H1 (cell line): ENCODE results near the gene KLF2. TPM values are rescaled to one million over a fixed set of nuclear protein-coding genes. Genes with fewer than 3 reads are reported as not detected.

Experiments
- CTCF ChIA-PET: fragments of 300-600 bp; sonication (Branson Sonifier 250); formaldehyde crosslinking; loops from one replicate; lab custom pipeline; 2021; ENCODE audit not compliant: partially characterized antibody; lab: Charles Lee
- POLR2A ChIA-PET: fragments of 300-600 bp; sonication (Branson Sonifier 250); formaldehyde crosslinking; loops from one replicate; lab custom pipeline; 2021; ENCODE audit warnings: inconsistent platforms; ENCODE audit not compliant: partially characterized antibody; lab: Charles Lee
- DNase-seq, 2 experiments: peaks; one replicate each; pipeline versions ENCODE4 v3.0.0 to v3.0.0-alpha.2; 2010 to 2022; ENCODE audit warnings: low spot score in 2 of 2, low read depth in 1 of 2, mixed read lengths in 1 of 2
- FAIRE-seq: peaks from 2 replicates; lab custom pipeline; 2011; peaks lifted over from hg19 to GRCh38; lab: Jason Lieb, UNC
- H2AFZ ChIP-seq: 2 replicates; pipeline ENCODE4 v1.8.1; 2012; ENCODE audit warnings: low read length, inconsistent platforms
- H2AK5ac ChIP-seq: 2 replicates; pipeline ENCODE4 v1.6.1; 2013; ENCODE audit warnings: low read depth, low read length
- H2BK120ac ChIP-seq: replicated peaks from 2 replicates; pipeline ENCODE3; 2013; ENCODE audit warnings: low read depth, low read length, inconsistent platforms
- H2BK12ac ChIP-seq: 2 replicates; pipeline ENCODE4 v1.6.1; 2013; ENCODE audit warnings: low read depth, low read length
- H2BK15ac ChIP-seq: 2 replicates; pipeline ENCODE4 v1.6.1; 2013; ENCODE audit warnings: low read length
- H2BK20ac ChIP-seq: 2 replicates; pipeline ENCODE4 v1.6.1; 2013; ENCODE audit warnings: low read length
- H2BK5ac ChIP-seq: 2 replicates; pipeline ENCODE4 v1.6.1; 2013; ENCODE audit warnings: low read depth, low read length
- H3K14ac ChIP-seq: 2 replicates; pipeline ENCODE4 v1.6.1; 2013; ENCODE audit warnings: inconsistent platforms; ENCODE audit not compliant: insufficient read length
- H3K18ac ChIP-seq: 2 replicates; pipeline ENCODE4 v1.6.1; 2013; ENCODE audit warnings: low read length; ENCODE audit errors: extremely low read depth
- H3K23ac ChIP-seq: 2 replicates; pipeline ENCODE4 v1.6.1; 2013; ENCODE audit warnings: inconsistent platforms; ENCODE audit not compliant: insufficient read length
- H3K23me2 ChIP-seq: 2 replicates; pipeline ENCODE4 v1.6.1; 2013; ENCODE audit warnings: low read depth, low read length
- H3K27ac ChIP-seq: 2 replicates; pipeline ENCODE4 v1.6.1; 2011; ENCODE audit warnings: low read depth, low read length, inconsistent platforms
- H3K27me3 ChIP-seq, 4 experiments: replicated peaks in 1 of 4; 1 replicate in 1 of 4; 2 replicates in 3 of 4; pipeline versions ENCODE4 v1.6.1 to v1.8.1; 2011 to 2013; ENCODE audit warnings: low read length in 3 of 4, mild to moderate bottlenecking in 3 of 4, inconsistent platforms in 2 of 4, mixed read lengths in 2 of 4, moderate library complexity in 1 of 4; ENCODE audit not compliant: control insufficient read depth in 3 of 4, insufficient read depth in 3 of 4; ENCODE audit errors: extremely low read depth in 1 of 4
- H3K36me3 ChIP-seq, 4 experiments: 2 replicates each; pipeline versions ENCODE4 v1.6.1 to v1.8.1; 2011 to 2013; ENCODE audit warnings: mild to moderate bottlenecking in 4 of 4, low read length in 3 of 4, moderate library complexity in 2 of 4, control low read depth in 1 of 4, inconsistent platforms in 1 of 4; ENCODE audit not compliant: insufficient read depth in 4 of 4, control insufficient read depth in 2 of 4
- H3K4ac ChIP-seq: replicated peaks from 2 replicates; pipeline ENCODE3; 2013; ENCODE audit warnings: low read length, low read depth, mixed read lengths, inconsistent platforms; ENCODE audit not compliant: insufficient read length
- H3K4me1 ChIP-seq, 4 experiments: replicated peaks in 1 of 4; 1 replicate in 1 of 4; 2 replicates in 3 of 4; pipeline versions ENCODE4 v1.6.1 to v1.8.1; 2011 to 2013; ENCODE audit warnings: low read length in 3 of 4, inconsistent platforms in 2 of 4, mixed read lengths in 1 of 4; ENCODE audit not compliant: insufficient read depth in 4 of 4, control insufficient read depth in 3 of 4
- H3K4me2 ChIP-seq, 2 experiments: 2 replicates each; pipeline versions ENCODE4 v1.6.1 to v1.8.1; 2011 to 2013; ENCODE audit warnings: low read depth in 2 of 2, low read length in 2 of 2, control low read depth in 1 of 2, inconsistent platforms in 1 of 2, mild to moderate bottlenecking in 1 of 2; ENCODE audit not compliant: insufficient read depth in 1 of 2
- H3K4me3 ChIP-seq, 4 experiments: fragments of 200-600, 300-600 bp in 1 of 4; sonication (generic), shearing (Covaris generic), sonication (Bioruptor Twin) in 1 of 4; 2 replicates each; pipeline versions ENCODE4 v1.5.1 to v1.8.1; 2011 to 2016; ENCODE audit warnings: low read length in 4 of 4, low read depth in 3 of 4, control low read depth in 2 of 4, inconsistent platforms in 2 of 4, mild to moderate bottlenecking in 2 of 4, mixed read lengths in 1 of 4, moderate library complexity in 1 of 4; ENCODE audit not compliant: insufficient read depth in 2 of 4; ENCODE audit errors: extremely low read depth in 1 of 4
- H3K56ac ChIP-seq: replicated peaks from 2 replicates; pipeline ENCODE3; 2013; ENCODE audit warnings: low read depth, mild to moderate bottlenecking, mixed read lengths, low read length, inconsistent platforms; ENCODE audit not compliant: insufficient read length
- H3K79me1 ChIP-seq: 2 replicates; pipeline ENCODE4 v1.6.1; 2013; ENCODE audit warnings: low read depth, low read length, control low read depth
- H3K79me2 ChIP-seq, 2 experiments: 2 replicates each; pipeline versions ENCODE4 v1.6.1 to v1.8.1; 2012 to 2013; ENCODE audit warnings: low read length in 2 of 2, mild to moderate bottlenecking in 2 of 2, inconsistent platforms in 1 of 2; ENCODE audit not compliant: insufficient read depth in 2 of 2, control insufficient read depth in 1 of 2
- H3K9ac ChIP-seq, 4 experiments: replicated peaks in 1 of 4; 1 replicate in 1 of 4; 2 replicates in 3 of 4; pipeline versions ENCODE4 v1.6.1 to v1.8.1; 2011 to 2013; ENCODE audit warnings: low read depth in 3 of 4, low read length in 3 of 4, control low read depth in 2 of 4, mild to moderate bottlenecking in 2 of 4, moderate library complexity in 2 of 4, inconsistent platforms in 1 of 4; ENCODE audit errors: extremely low read depth in 1 of 4
- H3K9me3 ChIP-seq, 2 experiments: 2 replicates each; pipeline versions ENCODE4 v1.6.1 to v1.8.1; 2012 to 2013; ENCODE audit warnings: mild to moderate bottlenecking in 2 of 2, moderate library complexity in 2 of 2, control low read depth in 1 of 2, inconsistent platforms in 1 of 2, low read depth in 1 of 2, low read length in 1 of 2, mixed read lengths in 1 of 2; ENCODE audit not compliant: insufficient read depth in 2 of 2
- H4K20me1 ChIP-seq, 2 experiments: replicated peaks in 1 of 2; 2 replicates each; pipeline versions ENCODE3 to v1.8.1; 2011 to 2013; ENCODE audit warnings: inconsistent platforms in 2 of 2, low read length in 2 of 2, mild to moderate bottlenecking in 1 of 2; ENCODE audit not compliant: insufficient read depth in 2 of 2, control insufficient read depth in 1 of 2
- H4K5ac ChIP-seq: 2 replicates; pipeline ENCODE4 v1.6.1; 2013; ENCODE audit warnings: low read length, low read depth, mixed read lengths, inconsistent platforms; ENCODE audit not compliant: insufficient read length
- H4K8ac ChIP-seq: 2 replicates; pipeline ENCODE4 v1.8.0; 2013; ENCODE audit warnings: mild to moderate bottlenecking, moderate library complexity, low read length, inconsistent platforms; ENCODE audit not compliant: insufficient read depth; ENCODE audit errors: extremely low read depth
- H4K91ac ChIP-seq: replicated peaks from 2 replicates; pipeline ENCODE3; 2013; ENCODE audit warnings: low read length, mixed read lengths, inconsistent platforms; ENCODE audit not compliant: insufficient read length
- CBX5 ChIP-seq: fragments of 300-800, 300-1000 bp; sonication (generic); IDR thresholded peaks from 2 replicates; pipeline ENCODE4 v1.7.1; 2016; ENCODE audit warnings: antibody characterized with exemption, low read length, low read depth
- GTF2F1 ChIP-seq: IDR thresholded peaks from 2 replicates; pipeline ENCODE4 v1.6.1; 2012; ENCODE audit warnings: low read depth, low read length, improper control_type of control experiment, borderline replicate concordance
- MAFK ChIP-seq: IDR thresholded peaks from 2 replicates; pipeline ENCODE4 v1.6.1; 2012; ENCODE audit warnings: low read depth, mild to moderate bottlenecking, improper control_type of control experiment, low read length
- RAD21 ChIP-seq, 2 experiments: IDR thresholded peaks in 1 of 2; conservative IDR thresholded peaks in 1 of 2; 2 replicates each; pipeline ENCODE4 v1.6.1; 2011; ENCODE audit warnings: low read depth in 2 of 2, low read length in 2 of 2, improper control_type of control experiment in 1 of 2, inconsistent platforms in 1 of 2, mild to moderate bottlenecking in 1 of 2, moderate library complexity in 1 of 2
- RNF2 ChIP-seq: fragments of 200-900, 300-1000 bp; sonication (generic); IDR thresholded peaks from 2 replicates; pipeline ENCODE4 v1.7.1; 2016; ENCODE audit warnings: borderline replicate concordance, low read depth, mild to moderate bottlenecking, antibody characterized with exemption, low read length; ENCODE audit not compliant: poor library complexity, severe bottlenecking; ENCODE audit errors: missing control alignments
- SP4 ChIP-seq: IDR thresholded peaks from 2 replicates; pipeline ENCODE4 v1.6.1; 2012; ENCODE audit warnings: low read length, inconsistent platforms
- TEAD4 ChIP-seq: IDR thresholded peaks from 2 replicates; pipeline ENCODE4 v1.6.1; 2012; ENCODE audit warnings: low read depth, low read length, inconsistent platforms, mixed read lengths
- WGBS, 2 experiments: shearing (Covaris generic) in 1 of 2; methylation state at CpG; one replicate each; pipeline versions ENCODE4 v1.1.6 to v1.1.7; 2013 to 2015; ENCODE audit warnings: low lambda C conversion rate in 2 of 2, mixed read lengths in 2 of 2, inconsistent platforms in 1 of 2, low coverage in 1 of 2, missing lambda C conversion rate in 1 of 2; ENCODE audit not compliant: insufficient replicate concordance in 2 of 2, insufficient coverage in 1 of 2, insufficient read length in 1 of 2; ENCODE audit errors: extremely low coverage in 1 of 2, missing lambda C conversion rate in 1 of 2; 5-methylcytosine and 5-hydroxymethylcytosine counted together
- polyA plus RNA-seq, 7 experiments: library from polyadenylated mRNA; depleted of rRNA in 3 of 7; stranded (reverse) in 5 of 7; unstranded in 2 of 7; fragments of >200 nt in 5 of 7; fragments of 200-250 nt in 2 of 7; gene quantifications; 1 replicate in 5 of 7; 2 replicates in 1 of 7; 4 replicates in 1 of 7; pipeline versions ENCODE4 v1.2.1 to v1.2.3, GENCODE V29; 2011 to 2013; ENCODE audit warnings: missing spikeins in 2 of 7, mixed read lengths in 2 of 7
- total RNA-seq: library from RNA; stranded (reverse); fragmentation: NEBNext Ultra II Directional; extraction: Animal tissue kit (Norgen Biotek cat#: 25700); gene quantifications from 2 replicates; pipeline ENCODE4 v1.2.1, GENCODE V29; 2021
- TF ChIP-seq, protein P1 (sequence below): IDR thresholded peaks from 2 replicates; pipeline ENCODE4 v1.6.1; 2011; ENCODE audit warnings: low read depth, mild to moderate bottlenecking, low read length; ENCODE audit not compliant: insufficient read depth
- TF ChIP-seq, protein P2 (sequence below), 3 experiments: IDR thresholded peaks; 1 replicate in 2 of 3; 2 replicates in 1 of 3; pipeline versions ENCODE4 v1.5.1 to v1.6.1; 2011; ENCODE audit warnings: low read length in 3 of 3, mild to moderate bottlenecking in 3 of 3, inconsistent platforms in 2 of 3, low read depth in 1 of 3, moderate library complexity in 1 of 3; ENCODE audit not compliant: insufficient read depth in 1 of 3; ENCODE audit errors: control extremely low read depth in 1 of 3

KLF2 gene
- total and polyA plus RNA-seq, 2 of the 8 experiments (the other 6 are each of a cell fraction or from before 2014, with no cell fraction given) = 0.19 to 0.33 TPM

DNA sequence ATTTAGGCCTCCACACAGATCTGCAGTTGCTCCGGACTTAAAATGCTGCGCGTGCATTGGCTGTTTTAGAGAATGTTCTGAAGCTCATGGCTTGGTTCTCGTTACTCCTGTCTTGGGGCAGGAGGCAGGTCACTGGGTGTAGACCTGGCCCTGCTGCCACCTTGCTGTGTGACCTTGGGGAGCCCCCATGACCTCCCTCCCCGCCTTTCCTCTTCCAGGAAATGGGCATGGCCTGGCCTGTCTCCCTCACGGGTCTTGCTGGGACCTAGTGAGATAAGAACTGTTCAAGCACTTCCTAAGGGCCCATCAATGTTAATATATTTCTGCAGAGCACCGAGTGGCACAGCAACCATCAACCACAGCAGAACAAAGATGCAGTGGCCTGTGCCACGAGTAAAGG is 49.4 kb downstream of the KLF2 start:
- H3K4me3 ChIP-seq = no peak overlapping the region
- no peak overlapping the region for H2BK5ac ChIP-seq
- DNase-seq (no peak), FAIRE-seq (no peak)
- WGBS, 2 experiments = 91% methylated on average over 8 of the region's 8 CpGs; no CpG with 5 or more reads in 1 of the 2 experiments
- no peak overlapping the region for H2BK12ac ChIP-seq
- H2BK20ac ChIP-seq = no peak overlapping the region
- ChIA-PET POLR2A (interaction anchor here (0.7 kb wide), 1 partner anchor 9 kb away, joined by 3 read pairs; no protein-coding TSS in a partner anchor), CTCF (interaction anchor here (0.6 to 5.1 kb wide), 8 partner anchors 9 to 110 kb away, joined by 3 to 23 read pairs (median 4); no protein-coding TSS in a partner anchor)
- H3K14ac ChIP-seq = no peak overlapping the region
- no peaks in the 10 kb centered on the region for H3K79me2 ChIP-seq
- H3K56ac ChIP-seq = no peak overlapping the region
- no peak overlapping the region for H3K18ac ChIP-seq
- no peak overlapping the region for H3K27ac ChIP-seq
- H2AK5ac ChIP-seq = no peak overlapping the region
- peaks cover 2% of the 10 kb centered on the region; the same call in 1 of the 2 replicates for H3K23me2 ChIP-seq
- no peaks in the 10 kb centered on the region for H3K27me3 ChIP-seq
- no peaks in the 10 kb centered on the region for H3K9me3 ChIP-seq
- H4K5ac ChIP-seq = no peak overlapping the region
- H3K4me2 ChIP-seq = no peak overlapping the region
- no peak overlapping the region for H4K8ac ChIP-seq
- peaks cover 0 to 2% (median 0%) of the 10 kb centered on the region in 4 experiments; a peak in 1 of 7 replicates for H3K4me1 ChIP-seq
- no peak overlapping the region for H3K9ac ChIP-seq
- peaks cover 6 to 16% of the 10 kb centered on the region in 2 experiments for H4K20me1 ChIP-seq
- H4K91ac ChIP-seq = no peak overlapping the region
- H3K79me1 ChIP-seq = no peaks in the 10 kb centered on the region
- H3K36me3 ChIP-seq = peaks cover 0 to 12% (median 9%) of the 10 kb centered on the region in 4 experiments; a peak in 5 of 8 replicates
- H2BK120ac ChIP-seq = no peak overlapping the region
- H3K4ac ChIP-seq = no peak overlapping the region
- no peak overlapping the region for H3K23ac ChIP-seq
- H2AFZ ChIP-seq = no peak overlapping the region
- no peak overlapping the region for H2BK15ac ChIP-seq
- TF ChIP-seq GTF2F1 (no peak), RAD21 (IDR thresholded peaks at IDR 0.05 in 1 of 2, conservative IDR thresholded peaks at IDR 0.05 in 1 of 2; ENCODE audit: low read depth in 2 of 2, low read length in 2 of 2) (no peak), RNF2 (no peak), SP4 (no peak), TEAD4 (no peak), MAFK (no peak), CBX5 (no peak)
- TF ChIP-seq, protein P1, sequence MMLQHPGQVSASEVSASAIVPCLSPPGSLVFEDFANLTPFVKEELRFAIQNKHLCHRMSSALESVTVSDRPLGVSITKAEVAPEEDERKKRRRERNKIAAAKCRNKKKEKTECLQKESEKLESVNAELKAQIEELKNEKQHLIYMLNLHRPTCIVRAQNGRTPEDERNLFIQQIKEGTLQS = no peak
- TF ChIP-seq, protein P2, sequence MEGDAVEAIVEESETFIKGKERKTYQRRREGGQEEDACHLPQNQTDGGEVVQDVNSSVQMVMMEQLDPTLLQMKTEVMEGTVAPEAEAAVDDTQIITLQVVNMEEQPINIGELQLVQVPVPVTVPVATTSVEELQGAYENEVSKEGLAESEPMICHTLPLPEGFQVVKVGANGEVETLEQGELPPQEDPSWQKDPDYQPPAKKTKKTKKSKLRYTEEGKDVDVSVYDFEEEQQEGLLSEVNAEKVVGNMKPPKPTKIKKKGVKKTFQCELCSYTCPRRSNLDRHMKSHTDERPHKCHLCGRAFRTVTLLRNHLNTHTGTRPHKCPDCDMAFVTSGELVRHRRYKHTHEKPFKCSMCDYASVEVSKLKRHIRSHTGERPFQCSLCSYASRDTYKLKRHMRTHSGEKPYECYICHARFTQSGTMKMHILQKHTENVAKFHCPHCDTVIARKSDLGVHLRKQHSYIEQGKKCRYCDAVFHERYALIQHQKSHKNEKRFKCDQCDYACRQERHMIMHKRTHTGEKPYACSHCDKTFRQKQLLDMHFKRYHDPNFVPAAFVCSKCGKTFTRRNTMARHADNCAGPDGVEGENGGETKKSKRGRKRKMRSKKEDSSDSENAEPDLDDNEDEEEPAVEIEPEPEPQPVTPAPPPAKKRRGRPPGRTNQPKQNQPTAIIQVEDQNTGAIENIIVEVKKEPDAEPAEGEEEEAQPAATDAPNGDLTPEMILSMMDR (IDR thresholded peaks at IDR 0.05; ENCODE audit: control extremely low read depth in 1 of 3, insufficient read depth in 1 of 3, low read depth in 1 of 3, low read length in 3 of 3) = no peak
